Endothelial cell of umbilical vein (primary cell): ENCODE results near the gene ZNF749. TPM values are rescaled to one million over a fixed set of nuclear protein-coding genes. Genes with fewer than 3 reads are reported as not detected.

ENCODE experiments used
- BruUV-seq: library from RNA; stranded (reverse); fragments of 400-500 nt; replicated peaks from 2 replicates; lab custom pipeline; 2021; lab: Mats Ljungman, UMichigan
- CTCF ChIA-PET: fragments of 300-600, 350-600 bp; sonication (Branson Sonifier 250); formaldehyde crosslinking; loops from one replicate; lab custom pipeline; 2021; ENCODE audit warnings: antibody characterized with exemption, inconsistent platforms; lab: Charles Lee
- POLR2A ChIA-PET: fragments of 300-600, 350-600 bp; sonication (Branson Sonifier 250); formaldehyde crosslinking; loops from one replicate; lab custom pipeline; 2021; ENCODE audit warnings: antibody characterized with exemption, inconsistent platforms; lab: Charles Lee
- DNase-seq: peaks from one replicate; pipeline ENCODE4 v3.0.0-alpha.2; 2011; ENCODE audit warnings: low read depth, low spot score
- FAIRE-seq: peaks from 2 replicates; lab custom pipeline; 2011; peaks lifted over from hg19 to GRCh38; lab: Jason Lieb, UNC
- H2AFZ ChIP-seq: 2 replicates; pipeline ENCODE4 v1.6.0; 2012; ENCODE audit warnings: low read depth, low read length, control low read depth, inconsistent platforms
- H3K27ac ChIP-seq: 2 replicates; pipeline ENCODE4 v1.5.1; 2011; ENCODE audit warnings: low read depth, mild to moderate bottlenecking, control low read depth, low read length, moderate library complexity; ENCODE audit not compliant: insufficient read depth
- H3K27me3 ChIP-seq, 2 experiments: 2 replicates each; pipeline versions ENCODE4 v1.6.0 to v1.6.1; 2011; ENCODE audit warnings: low read length in 2 of 2, mixed read lengths in 1 of 2; ENCODE audit not compliant: control insufficient read depth in 2 of 2, insufficient read depth in 2 of 2
- H3K36me3 ChIP-seq, 2 experiments: 2 replicates in 1 of 2; 3 replicates in 1 of 2; pipeline ENCODE4 v1.5.1; 2011; ENCODE audit warnings: low read length in 2 of 2, mild to moderate bottlenecking in 1 of 2, moderate library complexity in 1 of 2; ENCODE audit not compliant: control insufficient read depth in 2 of 2, insufficient read depth in 2 of 2; ENCODE audit errors: extremely low read depth in 1 of 2
- H3K4me1 ChIP-seq: 3 replicates; pipeline ENCODE4 v1.5.1; 2011; ENCODE audit warnings: mild to moderate bottlenecking, low read length; ENCODE audit not compliant: control insufficient read depth, insufficient read depth; ENCODE audit errors: extremely low read depth
- H3K4me2 ChIP-seq: 2 replicates; pipeline ENCODE4 v1.6.1; 2011; ENCODE audit warnings: low read length, control low read depth, mixed read lengths; ENCODE audit not compliant: insufficient read depth
- H3K4me3 ChIP-seq, 3 experiments: fragments of 200-600 bp in 1 of 3; sonication (generic), shearing (Covaris generic) in 1 of 3; replicated peaks in 1 of 3; 2 replicates each; pipeline ENCODE4 v1.5.1; 2011 to 2016; ENCODE audit warnings: control low read depth in 3 of 3, low read length in 3 of 3, mild to moderate bottlenecking in 2 of 3, inconsistent platforms in 1 of 3, low read depth in 1 of 3, moderate library complexity in 1 of 3; ENCODE audit not compliant: insufficient read depth in 1 of 3
- H3K79me2 ChIP-seq: 2 replicates; pipeline ENCODE4 v1.6.0; 2012; ENCODE audit warnings: low read length, inconsistent platforms; ENCODE audit not compliant: control insufficient read depth, insufficient read depth
- H3K9ac ChIP-seq: replicated peaks from 2 replicates; pipeline ENCODE3; 2011; ENCODE audit warnings: low read length, control low read depth; ENCODE audit not compliant: insufficient read depth; ENCODE audit errors: extremely low read depth
- H3K9me1 ChIP-seq: replicated peaks from 3 replicates; pipeline ENCODE4 v1.6.0; 2011; ENCODE audit warnings: mild to moderate bottlenecking, low read length; ENCODE audit not compliant: control insufficient read depth, insufficient read depth; ENCODE audit errors: extremely low read depth
- H3K9me3 ChIP-seq: replicated peaks from 2 replicates; pipeline ENCODE4 v1.5.1; 2012; ENCODE audit warnings: low read length, inconsistent platforms; ENCODE audit not compliant: control insufficient read depth, insufficient read depth
- H4K20me1 ChIP-seq: replicated peaks from 2 replicates; pipeline ENCODE3; 2011; ENCODE audit warnings: mild to moderate bottlenecking, low read length; ENCODE audit not compliant: control insufficient read depth, insufficient read depth; ENCODE audit errors: extremely low read depth
- EZH2 ChIP-seq: IDR thresholded peaks from 2 replicates; pipeline ENCODE4 v1.6.1; 2012; ENCODE audit warnings: borderline replicate concordance, low read depth, mild to moderate bottlenecking, moderate library complexity, low read length, inconsistent platforms; ENCODE audit not compliant: severe bottlenecking
- GATA2 ChIP-seq: IDR thresholded peaks from 2 replicates; pipeline ENCODE4 v1.7.0; 2011; ENCODE audit warnings: low read depth, mild to moderate bottlenecking, moderate library complexity, mixed read lengths, low read length; ENCODE audit not compliant: insufficient read length, insufficient read depth
- POLR2A ChIP-seq: IDR thresholded peaks from 2 replicates; pipeline ENCODE4 v1.6.1; 2012; ENCODE audit warnings: low read depth, mild to moderate bottlenecking, control low read depth, low read length
- POLR2AphosphoS5 ChIP-seq: IDR thresholded peaks from 2 replicates; pipeline ENCODE4 v1.6.1; 2012; ENCODE audit warnings: low read depth, mild to moderate bottlenecking, control low read depth, low read length, moderate library complexity; ENCODE audit not compliant: insufficient read depth
- dilution Hi-C: fragments of 300-500 bp; cut with MboI; formaldehyde crosslinking; loops from one replicate; pipeline ENCODE4 v1.15.0; 2019; ENCODE audit warnings: low sequenced_read_pairs; ENCODE audit not compliant: extremely low pct_ligation_motif_present
- intact Hi-C: fragments of 100-400 bp; cut with micrococcal nuclease; formaldehyde crosslinking; loops from one replicate; pipeline ENCODE4 v1.10.0; 2022
- polyA plus RNA-seq, 4 experiments: library from polyadenylated mRNA; depleted of rRNA in 3 of 4; stranded (reverse) in 3 of 4; unstranded in 1 of 4; fragments of >200 nt; gene quantifications; 2 replicates each; pipeline versions ENCODE4 v1.2.1 to v1.2.3, GENCODE V29; 2011 to 2012; ENCODE audit warnings: missing spikeins in 1 of 4
- total RNA-seq: library from RNA; stranded (reverse); gene quantifications from 2 replicates; pipeline ENCODE4 v1.2.3, GENCODE V29; 2021

ZNF749 gene
- total and polyA plus RNA-seq, 2 donors (not counting 3 experiments of a cell fraction or from before 2014, with no cell fraction given), result 8.5 to 11.5 TPM

- no peak for FAIRE-seq
- H3K9me1 ChIP-seq, result no peaks in the 10 kb centered on the region
- no peaks in the 10 kb centered on the region for H3K27me3 ChIP-seq
- peaks cover 3% of the 10 kb centered on the region for H3K79me2 ChIP-seq
- TF ChIP-seq POLR2A (no peak), POLR2AphosphoS5 (no peak), GATA2 (no peak), EZH2 (no peak)
- H3K4me1 ChIP-seq, result peaks cover 10% of the 10 kb centered on the region
- TSS peak; percentile 85 for BruUV-seq
- no peaks in the 10 kb centered on the region for H3K9me3 ChIP-seq
- POLR2A ChIA-PET, result interaction anchor here (0.7 kb wide), 1 partner anchor 39 kb away, joined by 3 read pairs; no protein-coding TSS in a partner anchor
- dilution Hi-C loops (loop anchor here (10.0 kb wide), 1 partner anchor 204 kb away; no protein-coding TSS in a partner anchor), intact Hi-C loops (loop anchor here (1.0 kb wide), 7 partner anchors 22 to 225 kb away; partner anchors contain the start of genes TRAPPC2B, ZNF134, ZNF17 and ZNF304)
- H3K27ac ChIP-seq, result no peak overlapping the region
- H3K4me3 ChIP-seq, result peak overlapping the region in 2 of 3 experiments; percentile 9 to 73
- H4K20me1 ChIP-seq, result no peaks in the 10 kb centered on the region
- H3K4me2 ChIP-seq, result peak overlapping the region; percentile 32
- H3K9ac ChIP-seq, result peak overlapping the region; percentile 2
- CTCF ChIA-PET, result interaction anchor here (0.8 to 1.1 kb wide), 6 partner anchors 21 to 98 kb away, joined by 3 to 5 read pairs (median 4); partner anchors contain the start of genes ZNF304 and ZNF419
- H2AFZ ChIP-seq, result peak overlapping the region; percentile 97
- H3K36me3 ChIP-seq, result peaks cover 0 to 3% of the 10 kb centered on the region in 2 experiments
- no peak for DNase-seq
Measured at GRCh38 chr19:57389194-57389729, 45.9 kb upstream of the ZNF749 start.
